Measurements from ENCODE around the gene ZNF532.

ZNF532 gene

DNA sequence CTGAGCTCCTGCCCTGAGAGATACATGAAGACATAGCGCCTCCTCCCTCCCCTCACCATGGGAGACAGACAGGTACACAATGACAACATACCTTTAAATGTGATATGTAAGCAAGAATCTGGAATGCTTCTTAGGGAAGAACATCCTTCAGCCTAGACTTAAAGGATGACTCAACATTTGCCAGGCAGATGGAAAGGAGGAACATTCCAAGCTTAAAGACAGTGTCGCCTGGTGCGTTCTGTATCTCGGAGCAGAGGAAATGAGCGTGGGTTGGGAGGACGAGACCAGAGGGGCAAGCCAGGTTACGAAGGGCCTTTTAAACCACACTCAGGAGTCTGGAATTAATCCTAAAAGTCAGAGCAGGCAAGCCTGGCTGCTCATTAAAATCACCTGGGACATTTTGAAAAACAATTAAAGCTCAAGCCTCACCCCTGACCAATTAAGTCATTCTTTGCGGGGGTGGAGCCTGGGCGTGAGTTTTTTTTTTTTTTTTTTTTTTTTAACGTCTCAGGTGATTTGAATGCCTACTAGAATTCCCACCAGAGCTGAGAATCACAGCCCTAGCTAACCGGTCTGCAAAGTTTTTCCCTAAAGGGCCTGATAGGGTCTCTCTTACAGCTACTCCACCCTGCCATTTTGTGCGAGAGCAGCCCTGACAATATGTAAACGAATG, 143.8 kb downstream of the ZNF532 start:
- ATAC-seq: peak; percentile 89
- TF ChIP-seq ZNF70 (CRISPR knock-in tag; IDR thresholded peaks at IDR 0.05) (no peak), ISL1 (CRISPR knock-in tag; IDR thresholded peaks at IDR 0.05) (peak; percentile 69)

GRCh38 chr18:59009846-59010245, 145.2 kb downstream of the ZNF532 start:
- ATAC-seq: no peak

More at GRCh38 chr18:59009846-59010245, 145.2 kb downstream of the ZNF532 start:
- no peak for TF ChIP-seq SNAI2 (CRISPR knock-in tag; IDR thresholded peaks at IDR 0.05)
- no peak for TF ChIP-seq TOX (CRISPR knock-in tag; IDR thresholded peaks at IDR 0.05; ENCODE audit: borderline replicate concordance)
- no peak for TF ChIP-seq CREB5 (CRISPR knock-in tag; IDR thresholded peaks at IDR 0.05; ENCODE audit: low read depth)
- TF ChIP-seq TSHZ2 (CRISPR knock-in tag; IDR thresholded peaks at IDR 0.05): no peak
- TF ChIP-seq GLIS3 (CRISPR knock-in tag; IDR thresholded peaks at IDR 0.05): no peak
- TF ChIP-seq OSR1 (CRISPR knock-in tag; IDR thresholded peaks at IDR 0.05): no peak
- TF ChIP-seq ZFP30 (CRISPR knock-in tag; IDR thresholded peaks at IDR 0.05): no peak
- TF ChIP-seq CSRNP3 (CRISPR knock-in tag; IDR thresholded peaks at IDR 0.05): no peak
- no peak for TF ChIP-seq PPARA (CRISPR knock-in tag; IDR thresholded peaks at IDR 0.05; ENCODE audit: borderline replicate concordance)
- TF ChIP-seq ZFP3 (CRISPR knock-in tag; IDR thresholded peaks at IDR 0.05): no peak
- TF ChIP-seq CSDC2 (CRISPR knock-in tag; IDR thresholded peaks at IDR 0.05): no peak
- TF ChIP-seq RARB (CRISPR knock-in tag; IDR thresholded peaks at IDR 0.05): no peak
- no peak for TF ChIP-seq ARNTL (CRISPR knock-in tag; IDR thresholded peaks at IDR 0.05; ENCODE audit: borderline replicate concordance, low read depth)
- no peak for TF ChIP-seq PATZ1 (CRISPR knock-in tag; IDR thresholded peaks at IDR 0.05; ENCODE audit: borderline replicate concordance)
- TF ChIP-seq, protein P1, sequence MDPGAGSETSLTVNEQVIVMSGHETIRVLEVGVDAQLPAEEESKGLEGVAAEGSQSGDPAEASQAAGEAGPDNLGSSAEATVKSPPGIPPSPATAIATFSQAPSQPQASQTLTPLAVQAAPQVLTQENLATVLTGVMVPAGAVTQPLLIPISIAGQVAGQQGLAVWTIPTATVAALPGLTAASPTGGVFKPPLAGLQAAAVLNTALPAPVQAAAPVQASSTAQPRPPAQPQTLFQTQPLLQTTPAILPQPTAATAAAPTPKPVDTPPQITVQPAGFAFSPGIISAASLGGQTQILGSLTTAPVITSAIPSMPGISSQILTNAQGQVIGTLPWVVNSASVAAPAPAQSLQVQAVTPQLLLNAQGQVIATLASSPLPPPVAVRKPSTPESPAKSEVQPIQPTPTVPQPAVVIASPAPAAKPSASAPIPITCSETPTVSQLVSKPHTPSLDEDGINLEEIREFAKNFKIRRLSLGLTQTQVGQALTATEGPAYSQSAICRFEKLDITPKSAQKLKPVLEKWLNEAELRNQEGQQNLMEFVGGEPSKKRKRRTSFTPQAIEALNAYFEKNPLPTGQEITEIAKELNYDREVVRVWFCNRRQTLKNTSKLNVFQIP (CRISPR knock-in tag; IDR thresholded peaks at IDR 0.05; ENCODE audit: borderline replicate concordance, low read depth): no peak
- no peak for TF ChIP-seq ZNF565 (CRISPR knock-in tag; conservative IDR thresholded peaks at IDR 0.05; ENCODE audit: low read depth)
- TF ChIP-seq BACH2 (CRISPR knock-in tag; IDR thresholded peaks at IDR 0.05; ENCODE audit: borderline replicate concordance): no peak
- TF ChIP-seq ZNF70 (CRISPR knock-in tag; IDR thresholded peaks at IDR 0.05): no peak

Measured in SK-N-SH treated with all-trans-retinoic acid at 6 μM for 48 hours (cell line).